GM18507 (cell line): ENCODE measurements around the gene RASAL2.
"Not testable (repeated sequence)": the region's sequence is repeated elsewhere in the genome, so short reads cannot be mapped to it uniquely, and the experiment has no call there.

ENCODE experiments used
- DNase-seq: peaks from one replicate; pipeline ENCODE4 v3.0.0; 2011; ENCODE audit warnings: low read depth; ENCODE audit not compliant: insufficient read length; ENCODE audit errors: extremely low spot score
- FAIRE-seq: peaks from 2 replicates; lab custom pipeline; 2011; peaks lifted over from hg19 to GRCh38; lab: Jason Lieb, UNC

The RASAL2 gene

GRCh38 chr1:178109348-178110143 lies 15.6 kb downstream of the RASAL2 start:
- FAIRE-seq (no peak), DNase-seq (no peak)

GRCh38 chr1:178115260-178115659 lies 21.4 kb downstream of the RASAL2 start:
- DNase-seq: no peak
- no peak for FAIRE-seq

- DNase-seq: no peak
- no peak for FAIRE-seq
Measured at GRCh38 chr1:178118524-178118923, 24.6 kb downstream of the RASAL2 start.

GRCh38 chr1:178119628-178120027 lies 25.7 kb downstream of the RASAL2 start:
- FAIRE-seq (no peak), DNase-seq (no peak)

GRCh38 chr1:178120088-178120487 lies 26.2 kb downstream of the RASAL2 start:
- DNase-seq (no peak), FAIRE-seq (no peak)

- DNase-seq, FAIRE-seq: not testable (repeated sequence)
Measured at GRCh38 chr1:178120520-178121052, 26.7 kb downstream of the RASAL2 start.

GRCh38 chr1:178121883-178122282 lies 28.0 kb downstream of the RASAL2 start:
- no peak for FAIRE-seq
- DNase-seq: no peak

GRCh38 chr1:178122283-178122682 lies 28.4 kb downstream of the RASAL2 start:
- DNase-seq: no peak

GRCh38 chr1:178124115-178124514 lies 30.2 kb downstream of the RASAL2 start:
- FAIRE-seq (no peak), DNase-seq (no peak)

More at GRCh38 chr1:178122283-178122682, 28.4 kb downstream of the RASAL2 start:
- FAIRE-seq: no peak

- no peak for FAIRE-seq
Measured at GRCh38 chr1:178126261-178126660, 32.4 kb downstream of the RASAL2 start.

GRCh38 chr1:178126741-178127185 lies 32.9 kb downstream of the RASAL2 start:
- DNase-seq: no peak
- no peak for FAIRE-seq

More at GRCh38 chr1:178126261-178126660, 32.4 kb downstream of the RASAL2 start:
- DNase-seq: no peak

GRCh38 chr1:178127482-178128191 lies 33.7 kb downstream of the RASAL2 start:
- FAIRE-seq: no peak

GRCh38 chr1:178133239-178133989 lies 39.5 kb downstream of the RASAL2 start:
- DNase-seq (no peak), FAIRE-seq (no peak)

More at GRCh38 chr1:178127482-178128191, 33.7 kb downstream of the RASAL2 start:
- no peak for DNase-seq

- DNase-seq (no peak), FAIRE-seq (no peak)
Measured at GRCh38 chr1:178134061-178134460, 40.2 kb downstream of the RASAL2 start.

- FAIRE-seq (no peak), DNase-seq (no peak)
Measured at GRCh38 chr1:178137238-178137637, 43.3 kb downstream of the RASAL2 start.

- DNase-seq (no peak), FAIRE-seq (no peak)
Measured at GRCh38 chr1:178142806-178143205, 48.9 kb downstream of the RASAL2 start.

- DNase-seq: no peak
- no peak for FAIRE-seq
Measured at GRCh38 chr1:178143730-178144690, 50.1 kb downstream of the RASAL2 start.

- FAIRE-seq (no peak), DNase-seq (no peak)
Measured at GRCh38 chr1:178145605-178146004, 51.7 kb downstream of the RASAL2 start.

- FAIRE-seq (no peak), DNase-seq (no peak)
Measured at GRCh38 chr1:178146436-178146835, 52.5 kb downstream of the RASAL2 start.
